Endometrial microvascular endothelial cells (primary cell): ENCODE measurements around the gene TRIM60. TPM values are rescaled to one million over a fixed set of nuclear protein-coding genes. Genes with fewer than 3 reads are reported as not detected.
"Not testable (repeated sequence)": the region's sequence is repeated elsewhere in the genome, so short reads cannot be mapped to it uniquely, and the experiment has no call there.

Source experiments
- in situ Hi-C: cut with HindIII; loops from 2 replicates; pipeline ENCODE4 v1.10.0; 2017; ENCODE audit warnings: low sequenced_read_pairs, low pct_unique_long_range_greater_than_20kb; ENCODE audit errors: inconsistent ontology term
- total RNA-seq: library from RNA; depleted of rRNA; stranded (reverse); fragments of >200 nt; gene quantifications from one replicate; pipeline ENCODE4 v1.2.3, GENCODE V29; 2015; ENCODE audit errors: inconsistent ontology term

TRIM60 gene
- not detected for total RNA-seq

GRCh38 chr4:165031436-165032211 lies at the start of gene TRIM60:
Gene TRIM60, plus strand, starts transcription at chr4:165031999. Its CDS starts 8,074 bp downstream, at chr4:165040073.
- in situ Hi-C loops = no loop called here

GRCh38 chr4:164989471-164989870 lies 42.3 kb upstream of the TRIM60 start:
- in situ Hi-C loops = no loop called here

GRCh38 chr4:164990786-164991185 lies 41.0 kb upstream of the TRIM60 start:
- in situ Hi-C loops = not testable (repeated sequence)

GRCh38 chr4:164996123-164996522 lies 35.7 kb upstream of the TRIM60 start:
- in situ Hi-C loops = not testable (repeated sequence)

- in situ Hi-C loops = no loop called here
Measured at GRCh38 chr4:164997324-164997723, 34.5 kb upstream of the TRIM60 start.

GRCh38 chr4:164997941-164998340 lies 33.9 kb upstream of the TRIM60 start:
- in situ Hi-C loops = no loop called here

GRCh38 chr4:164998526-164999080 lies 33.2 kb upstream of the TRIM60 start:
- in situ Hi-C loops = not testable (repeated sequence)

- in situ Hi-C loops = not testable (repeated sequence)
Measured at GRCh38 chr4:165001957-165002356, 29.8 kb upstream of the TRIM60 start.

GRCh38 chr4:165005352-165005925 lies 26.4 kb upstream of the TRIM60 start:
- in situ Hi-C loops = no loop called here

GRCh38 chr4:165006456-165006855 lies 25.3 kb upstream of the TRIM60 start:
- in situ Hi-C loops = no loop called here

- in situ Hi-C loops = no loop called here
Measured at GRCh38 chr4:165006886-165007285, 24.9 kb upstream of the TRIM60 start.

GRCh38 chr4:165009493-165010227 lies 22.1 kb upstream of the TRIM60 start:
- in situ Hi-C loops = no loop called here

- in situ Hi-C loops = no loop called here
Measured at GRCh38 chr4:165010487-165010886, 21.3 kb upstream of the TRIM60 start.

- in situ Hi-C loops = no loop called here
Measured at GRCh38 chr4:165010991-165011390, 20.8 kb upstream of the TRIM60 start.

- in situ Hi-C loops = no loop called here
Measured at GRCh38 chr4:165011403-165011802, 20.4 kb upstream of the TRIM60 start.

- in situ Hi-C loops = no loop called here
Measured at GRCh38 chr4:165013691-165014090, 18.1 kb upstream of the TRIM60 start.

- in situ Hi-C loops = no loop called here
Measured at GRCh38 chr4:165016971-165017370, 14.8 kb upstream of the TRIM60 start.

- in situ Hi-C loops = not testable (repeated sequence)
Measured at GRCh38 chr4:165019995-165020394, 11.8 kb upstream of the TRIM60 start.

- in situ Hi-C loops = not testable (repeated sequence)
Measured at GRCh38 chr4:165025782-165026181, 6.0 kb upstream of the TRIM60 start.
